HUES48 (cell line): ENCODE results near the gene AGAP1.

Experiments used
- H3K27ac ChIP-seq: one replicate; pipeline ENCODE4 v1.7.0; 2013; ENCODE audit warnings: low read depth, low read length, inconsistent platforms
- H3K27me3 ChIP-seq: 2 replicates; pipeline ENCODE4 v1.6.1; 2013; ENCODE audit warnings: mild to moderate bottlenecking, low read length; ENCODE audit not compliant: control insufficient read depth, insufficient read depth
- H3K36me3 ChIP-seq: 2 replicates; pipeline ENCODE4 v1.6.1; 2013; ENCODE audit warnings: low read length; ENCODE audit not compliant: control insufficient read depth, insufficient read depth
- H3K4me1 ChIP-seq: 2 replicates; pipeline ENCODE4 v1.6.1; 2013; ENCODE audit warnings: mild to moderate bottlenecking, low read length; ENCODE audit not compliant: control insufficient read depth, insufficient read depth
- H3K4me3 ChIP-seq: 2 replicates; pipeline ENCODE4 v1.5.1; 2013; ENCODE audit warnings: mild to moderate bottlenecking, low read depth, low read length
- H3K9ac ChIP-seq: 2 replicates; pipeline ENCODE4 v1.6.1; 2013; ENCODE audit warnings: mild to moderate bottlenecking, low read depth, low read length, moderate library complexity
- H3K9me3 ChIP-seq: 2 replicates; pipeline ENCODE4 v1.6.1; 2013; ENCODE audit warnings: low read length; ENCODE audit not compliant: control insufficient read depth, insufficient read depth

The AGAP1 gene

DNA sequence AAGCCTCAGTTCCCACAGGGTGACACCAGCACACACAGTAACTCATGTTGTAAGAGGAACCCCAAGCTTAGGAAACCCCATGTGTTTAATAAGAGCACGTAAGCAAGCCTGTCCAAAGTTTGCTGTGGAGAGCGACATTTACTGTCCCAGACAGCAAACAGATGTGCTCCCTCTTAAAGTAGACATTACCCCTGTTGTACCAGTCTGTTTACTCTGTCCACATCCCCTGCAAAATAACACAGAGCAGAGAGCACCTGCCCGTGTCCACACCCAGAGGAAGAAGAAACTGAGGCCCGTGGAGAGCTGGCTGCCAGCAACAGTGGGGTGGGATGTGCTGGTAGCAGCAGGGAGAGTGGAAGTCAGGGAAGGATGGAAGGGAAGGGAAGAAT is 430.8 kb downstream of the AGAP1 start:
- peaks cover 7% of the 10 kb centered on the region; the same call in 1 of the 2 replicates for H3K4me1 ChIP-seq
- no peak overlapping the region for H3K27ac ChIP-seq

GRCh38 chr2:235925250-235925919 is 431.5 kb downstream of the AGAP1 start:
- no peak overlapping the region for H3K4me3 ChIP-seq
- H3K9ac ChIP-seq = no peak overlapping the region
- H3K4me1 ChIP-seq = peaks cover 7% of the 10 kb centered on the region; the same call in 1 of the 2 replicates
- H3K27ac ChIP-seq = no peak overlapping the region
- no peaks in the 10 kb centered on the region for H3K27me3 ChIP-seq
- H3K9me3 ChIP-seq = no peaks in the 10 kb centered on the region
- H3K36me3 ChIP-seq = no peaks in the 10 kb centered on the region

More for the DNA sequence above, 430.8 kb downstream of the AGAP1 start:
- Histone ChIP-seq H3K4me3 (no peak overlapping the region), H3K9me3 (no peaks in the 10 kb centered on the region), H3K9ac (no peak overlapping the region), H3K36me3 (no peaks in the 10 kb centered on the region), H3K27me3 (no peaks in the 10 kb centered on the region)

GRCh38 chr2:235926229-235926628 is 432.4 kb downstream of the AGAP1 start:
- Histone ChIP-seq H3K27me3 (no peaks in the 10 kb centered on the region), H3K9ac (no peak overlapping the region), H3K9me3 (no peaks in the 10 kb centered on the region), H3K4me3 (no peak overlapping the region), H3K36me3 (no peaks in the 10 kb centered on the region), H3K27ac (no peak overlapping the region), H3K4me1 (peaks cover 7% of the 10 kb centered on the region; the same call in 1 of the 2 replicates)

GRCh38 chr2:235928751-235929370 is 435.0 kb downstream of the AGAP1 start:
- Histone ChIP-seq H3K4me3 (no peak overlapping the region), H3K9me3 (no peaks in the 10 kb centered on the region), H3K9ac (no peak overlapping the region), H3K27ac (no peak overlapping the region), H3K27me3 (no peaks in the 10 kb centered on the region), H3K36me3 (peaks cover 4% of the 10 kb centered on the region; the same call in 1 of the 2 replicates), H3K4me1 (no peaks in the 10 kb centered on the region)

GRCh38 chr2:235930701-235931100 is 436.9 kb downstream of the AGAP1 start:
- Histone ChIP-seq H3K4me1 (no peaks in the 10 kb centered on the region), H3K9me3 (no peaks in the 10 kb centered on the region), H3K27ac (no peak overlapping the region), H3K4me3 (no peak overlapping the region), H3K9ac (no peak overlapping the region), H3K36me3 (peaks cover 4% of the 10 kb centered on the region; the same call in 1 of the 2 replicates), H3K27me3 (no peaks in the 10 kb centered on the region)

DNA sequence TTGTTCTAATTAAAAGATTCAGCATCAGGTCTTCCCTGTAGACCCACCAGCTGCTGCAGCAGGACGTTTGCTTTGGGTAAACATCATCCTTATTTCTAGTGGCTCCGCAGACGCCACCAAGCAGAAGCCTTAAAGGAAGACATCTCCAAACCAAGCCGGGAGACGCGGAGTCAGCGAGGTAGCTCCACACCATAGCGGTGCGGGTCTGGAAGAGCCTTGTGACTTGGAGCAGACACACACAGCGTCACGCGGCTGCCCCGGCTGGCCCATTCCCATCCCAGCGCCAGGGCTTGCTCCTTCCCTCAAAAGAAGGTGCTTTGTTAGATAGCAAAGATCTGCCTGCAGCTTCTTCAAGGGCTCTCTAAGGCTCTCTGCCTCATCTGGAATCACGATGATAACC is 437.8 kb downstream of the AGAP1 start:
- peaks cover 4% of the 10 kb centered on the region; the same call in 1 of the 2 replicates for H3K36me3 ChIP-seq
- H3K9ac ChIP-seq = no peak overlapping the region
- H3K27me3 ChIP-seq = no peaks in the 10 kb centered on the region
- H3K9me3 ChIP-seq = no peaks in the 10 kb centered on the region
- H3K27ac ChIP-seq = no peak overlapping the region
- H3K4me3 ChIP-seq = no peak overlapping the region
- no peaks in the 10 kb centered on the region for H3K4me1 ChIP-seq

DNA sequence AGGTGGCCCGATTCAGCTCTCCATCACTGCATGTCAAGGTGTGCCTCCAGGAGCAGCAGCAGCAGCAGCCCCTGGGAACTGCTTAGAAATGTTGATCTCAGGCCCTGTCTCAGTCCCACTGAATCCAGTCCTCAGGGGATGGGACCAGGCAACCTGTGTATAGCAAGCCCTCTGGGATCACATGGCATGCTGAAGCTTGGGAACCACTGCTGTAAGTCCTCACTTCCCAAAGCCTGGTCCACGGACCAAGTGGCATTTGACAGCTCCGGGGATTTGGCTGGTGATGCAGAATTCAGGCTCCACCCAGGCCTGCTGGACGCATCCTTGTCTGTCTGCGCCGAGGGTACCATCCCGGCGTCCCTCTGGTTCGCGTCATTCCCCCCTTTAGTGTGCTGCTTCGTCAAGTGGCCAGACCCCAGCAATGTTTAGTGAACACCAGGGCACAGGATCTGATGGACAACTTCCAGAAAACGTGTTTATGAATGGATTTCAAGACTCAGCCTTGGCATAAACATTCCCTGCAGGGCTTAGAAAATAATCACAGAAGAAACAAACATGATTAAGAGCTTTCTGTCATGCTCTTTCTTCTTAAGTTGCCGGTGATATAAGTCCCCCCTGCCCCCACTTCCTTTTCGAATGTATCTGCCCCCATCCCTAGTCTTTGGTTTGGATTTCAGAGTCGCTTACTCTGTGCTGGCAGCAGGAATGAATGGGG is 440.4 kb downstream of the AGAP1 start:
- Histone ChIP-seq H3K9me3 (no peaks in the 10 kb centered on the region), H3K27me3 (no peaks in the 10 kb centered on the region), H3K9ac (no peak overlapping the region), H3K27ac (no peak overlapping the region), H3K4me3 (no peak overlapping the region), H3K36me3 (peaks cover 4% of the 10 kb centered on the region; the same call in 1 of the 2 replicates), H3K4me1 (no peaks in the 10 kb centered on the region)

DNA sequence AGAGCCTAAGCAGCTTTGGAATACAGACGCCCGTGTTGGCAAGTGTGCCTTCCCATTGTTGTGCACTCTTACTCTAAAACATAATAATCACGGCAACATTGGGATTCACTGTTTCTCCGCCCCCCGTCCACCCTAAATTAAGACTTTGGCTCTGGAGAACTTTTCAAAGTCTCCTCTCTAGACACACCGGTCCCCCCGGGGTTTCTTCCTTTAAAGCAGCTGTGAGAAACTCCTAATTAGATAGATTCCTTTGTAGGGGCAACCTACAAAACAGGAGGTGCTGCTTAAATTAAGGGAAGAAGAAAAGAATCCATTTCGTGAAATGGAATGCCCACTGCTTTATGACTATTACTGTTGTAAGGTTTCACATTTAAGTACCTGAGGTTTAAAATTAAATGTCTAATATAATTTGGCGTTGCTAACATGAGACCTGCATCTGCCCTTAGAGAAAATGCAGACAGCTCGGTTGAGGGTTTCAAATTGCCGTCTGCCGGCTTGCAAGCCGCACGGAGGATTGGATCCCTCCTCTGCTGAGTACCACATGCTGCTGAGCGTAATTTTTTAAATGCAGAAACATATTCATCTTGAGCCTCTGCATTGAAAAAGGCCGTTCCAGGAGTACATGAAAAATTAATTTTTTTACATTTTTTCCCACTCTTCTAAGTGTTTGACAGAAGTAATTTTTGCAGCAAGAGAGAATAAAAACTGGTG is 441.1 kb downstream of the AGAP1 start:
- Histone ChIP-seq H3K36me3 (peaks cover 4% of the 10 kb centered on the region; the same call in 1 of the 2 replicates), H3K4me3 (no peak overlapping the region), H3K9me3 (no peaks in the 10 kb centered on the region), H3K4me1 (no peaks in the 10 kb centered on the region), H3K9ac (no peak overlapping the region), H3K27ac (no peak overlapping the region), H3K27me3 (no peaks in the 10 kb centered on the region)

GRCh38 chr2:235935773-235936172 is 441.9 kb downstream of the AGAP1 start:
- Histone ChIP-seq H3K4me1 (no peaks in the 10 kb centered on the region), H3K27me3 (no peaks in the 10 kb centered on the region), H3K9ac (no peak overlapping the region), H3K36me3 (peaks cover 4% of the 10 kb centered on the region; the same call in 1 of the 2 replicates), H3K27ac (no peak overlapping the region), H3K4me3 (no peak overlapping the region), H3K9me3 (no peaks in the 10 kb centered on the region)

DNA sequence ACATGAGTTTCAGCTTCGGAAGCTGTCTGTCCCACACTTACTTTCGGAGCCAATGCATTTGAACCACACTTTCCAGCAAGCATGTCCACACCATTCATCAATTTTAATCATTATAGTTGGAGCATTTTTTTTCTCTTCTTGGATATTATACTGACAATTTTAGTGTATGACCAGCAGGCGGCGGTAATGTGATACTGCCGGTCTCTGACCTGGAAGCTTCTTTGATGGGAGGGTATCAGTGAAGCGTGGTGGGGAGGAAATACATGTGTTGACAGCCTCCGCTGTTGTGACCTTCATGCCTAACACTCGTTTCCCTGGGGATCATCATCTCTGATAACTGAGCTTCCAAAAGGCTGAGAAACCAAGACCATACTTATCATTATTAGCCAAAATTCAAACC is 442.6 kb downstream of the AGAP1 start:
- no peaks in the 10 kb centered on the region for H3K9me3 ChIP-seq
- no peak overlapping the region for H3K4me3 ChIP-seq
- H3K27me3 ChIP-seq = no peaks in the 10 kb centered on the region
- H3K36me3 ChIP-seq = peaks cover 4% of the 10 kb centered on the region; the same call in 1 of the 2 replicates
- H3K9ac ChIP-seq = no peak overlapping the region
- H3K27ac ChIP-seq = no peak overlapping the region
- no peaks in the 10 kb centered on the region for H3K4me1 ChIP-seq
